Stimulated activated naive CD8-positive, alpha-beta T cell treated with anti-CD3 and anti-CD28 coated beads, Interleukin-15, amount 100 ng/mL, for 72 hours (primary cell): ENCODE results near the gene UQCRHL.

Experiments used
- ATAC-seq: fragments of 150-1000 bp; cut with Tn5 transposase; 2 replicates; pipeline ENCODE4 v1.10.0; 2021; ENCODE audit warnings: mild to moderate bottlenecking, moderate library complexity
- DNase-seq, 2 donors: peaks; one replicate each; pipeline ENCODE4 v3.0.0; 2021 to 2022
- H3K27ac Mint-ChIP-seq, 2 donors: one replicate each; pipeline ENCODE4 v1.8.0; 2022; ENCODE audit warnings: mild to moderate bottlenecking in 2 of 2, mixed read lengths in 2 of 2, moderate library complexity in 2 of 2
- H3K27me3 Mint-ChIP-seq: one replicate; pipeline ENCODE4 v1.8.0; 2022; ENCODE audit warnings: mixed read lengths
- H3K4me1 Mint-ChIP-seq: one replicate; pipeline ENCODE4 v1.8.0; 2022; ENCODE audit warnings: mild to moderate bottlenecking, mixed read lengths
- H3K4me3 Mint-ChIP-seq, 2 donors: one replicate each; pipeline ENCODE4 v1.8.0; 2022; ENCODE audit warnings: mild to moderate bottlenecking in 2 of 2, mixed read lengths in 2 of 2, moderate library complexity in 1 of 2
- H3K9me3 Mint-ChIP-seq, 2 donors: one replicate each; pipeline ENCODE4 v1.8.0; 2022; ENCODE audit warnings: mixed read lengths in 2 of 2

UQCRHL gene

DNA sequence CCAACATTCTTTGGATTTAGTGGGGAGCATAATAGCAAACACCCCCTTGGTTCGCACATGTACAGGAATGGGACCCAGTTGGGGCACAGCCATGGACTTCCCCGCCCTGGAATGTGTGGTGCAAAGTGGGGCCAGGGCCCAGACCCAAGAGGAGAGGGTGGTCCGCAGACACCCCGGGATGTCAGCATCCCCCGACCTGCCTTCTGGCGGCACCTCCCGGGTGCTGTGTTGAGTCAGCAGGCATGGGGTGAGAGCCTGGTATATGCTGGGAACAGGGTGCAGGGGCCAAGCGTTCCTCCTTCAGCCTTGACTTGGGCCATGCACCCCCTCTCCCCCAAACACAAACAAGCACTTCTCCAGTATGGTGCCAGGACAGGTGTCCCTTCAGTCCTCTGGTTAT is 21.8 kb downstream of the UQCRHL start:
- H3K4me3 Mint-ChIP-seq: no peak overlapping the region
- DNase-seq (no peak), ATAC-seq (no peak)
- peaks cover 5% of the 10 kb centered on the region for H3K4me1 Mint-ChIP-seq
- no peaks in the 10 kb centered on the region for H3K9me3 Mint-ChIP-seq
- peaks cover 24% of the 10 kb centered on the region for H3K27me3 Mint-ChIP-seq
- H3K27ac Mint-ChIP-seq: no peak overlapping the region

DNA sequence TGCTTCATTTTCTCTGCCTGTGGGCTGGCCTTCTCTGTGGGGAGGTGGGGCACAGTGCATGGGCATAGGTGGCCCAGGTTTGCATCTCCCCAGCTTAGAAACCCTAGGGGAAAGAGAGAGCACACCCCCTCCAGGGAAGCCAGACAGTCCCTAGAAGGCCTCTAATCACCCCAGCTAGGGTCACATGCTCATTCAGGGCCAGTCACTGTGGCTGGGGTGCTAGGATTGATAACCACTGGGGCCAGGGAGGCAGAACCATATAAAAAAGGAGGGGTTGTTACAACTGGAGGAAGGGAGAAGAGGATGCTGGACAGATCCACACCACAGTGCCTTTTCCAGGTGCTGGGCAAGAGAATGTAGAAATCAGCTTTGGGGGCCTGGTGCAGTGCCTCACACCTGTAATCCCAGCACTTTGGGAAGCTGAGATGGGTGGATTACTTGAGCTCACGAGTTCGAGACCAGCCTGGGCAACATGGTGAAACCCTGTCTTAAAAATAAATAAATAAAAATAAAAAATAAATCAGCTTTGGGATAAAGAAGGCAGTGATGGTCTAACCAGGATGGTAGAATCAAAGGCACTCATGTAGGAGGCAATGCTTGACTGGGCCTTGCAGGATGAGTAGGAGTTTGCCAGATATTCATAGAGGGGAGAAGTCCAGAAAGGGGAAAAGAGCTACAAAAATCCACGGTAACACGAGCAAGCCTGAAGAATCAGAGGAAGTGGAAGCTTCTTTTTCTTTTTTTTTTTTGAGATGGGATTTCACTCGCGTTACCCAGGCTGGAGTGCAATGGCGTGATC is 29.3 kb downstream of the UQCRHL start:
- Mint-ChIP-seq H3K4me3 (no peak overlapping the region), H3K27me3 (peaks cover 7% of the 10 kb centered on the region), H3K9me3 (no peaks in the 10 kb centered on the region), H3K4me1 (no peaks in the 10 kb centered on the region), H3K27ac (no peak overlapping the region)
- DNase-seq: no peak
- no peak for ATAC-seq

GRCh38 chr1:15775706-15776105 is 31.7 kb downstream of the UQCRHL start:
- Mint-ChIP-seq H3K4me3 (no peak overlapping the region), H3K9me3 (no peaks in the 10 kb centered on the region), H3K27me3 (peaks cover 18% of the 10 kb centered on the region), H3K27ac (no peak overlapping the region), H3K4me1 (no peaks in the 10 kb centered on the region)
- ATAC-seq (no peak), DNase-seq (no peak)

DNA sequence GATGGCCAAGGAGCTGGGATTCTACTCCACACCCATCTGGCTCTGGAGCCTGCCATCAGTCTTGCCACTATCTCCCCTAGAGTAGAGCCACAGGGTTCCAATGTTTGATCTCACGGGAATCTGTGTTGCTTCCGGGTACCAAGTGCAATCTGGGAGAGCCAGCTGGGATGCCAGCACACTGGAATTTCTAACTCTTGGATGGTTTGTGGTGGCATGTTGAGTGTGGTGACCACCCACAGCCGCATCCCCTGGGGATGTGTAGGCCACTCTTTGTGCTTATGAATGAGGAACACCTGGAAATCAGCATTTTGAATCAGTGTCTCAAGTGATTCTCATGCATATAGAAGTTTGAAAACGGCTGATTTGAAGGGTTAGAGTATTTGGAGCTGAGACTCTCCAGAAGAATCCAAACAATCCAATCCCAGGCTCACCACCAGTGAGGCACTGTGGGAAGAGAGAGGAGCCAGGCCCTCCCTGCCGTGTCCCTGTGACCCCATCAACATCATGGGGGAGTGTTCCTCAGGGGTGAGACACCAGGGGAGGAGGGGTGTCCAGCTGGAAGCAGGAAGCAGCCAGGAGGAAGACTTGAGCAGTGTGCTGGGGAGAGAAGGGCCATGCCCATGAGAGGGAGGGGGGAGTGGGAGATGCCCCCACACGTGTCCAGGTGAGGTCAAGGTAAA is 35.5 kb downstream of the UQCRHL start:
- peaks cover 21% of the 10 kb centered on the region for H3K27me3 Mint-ChIP-seq
- ATAC-seq: no peak
- H3K27ac Mint-ChIP-seq: no peak overlapping the region
- no peak overlapping the region for H3K4me3 Mint-ChIP-seq
- H3K9me3 Mint-ChIP-seq: no peaks in the 10 kb centered on the region
- no peak for DNase-seq
- H3K4me1 Mint-ChIP-seq: no peaks in the 10 kb centered on the region

GRCh38 chr1:15770313-15770962 is 37.0 kb downstream of the UQCRHL start:
- Mint-ChIP-seq H3K4me1 (no peaks in the 10 kb centered on the region), H3K4me3 (no peak overlapping the region)
- ATAC-seq: no peak

GRCh38 chr1:15768388-15768787 is 39.1 kb downstream of the UQCRHL start:
- DNase-seq (no peak), ATAC-seq (no peak)
- H3K9me3 Mint-ChIP-seq: no peaks in the 10 kb centered on the region
- H3K27ac Mint-ChIP-seq: no peak overlapping the region
- peaks cover 39% of the 10 kb centered on the region for H3K27me3 Mint-ChIP-seq
- no peak overlapping the region for H3K4me3 Mint-ChIP-seq
- no peaks in the 10 kb centered on the region for H3K4me1 Mint-ChIP-seq

More at GRCh38 chr1:15770313-15770962, 37.0 kb downstream of the UQCRHL start:
- no peaks in the 10 kb centered on the region for H3K9me3 Mint-ChIP-seq
- H3K27ac Mint-ChIP-seq: peak overlapping the region in 1 of 2 donors; percentile 72
- H3K27me3 Mint-ChIP-seq: peaks cover 27% of the 10 kb centered on the region
- DNase-seq: no peak

DNA sequence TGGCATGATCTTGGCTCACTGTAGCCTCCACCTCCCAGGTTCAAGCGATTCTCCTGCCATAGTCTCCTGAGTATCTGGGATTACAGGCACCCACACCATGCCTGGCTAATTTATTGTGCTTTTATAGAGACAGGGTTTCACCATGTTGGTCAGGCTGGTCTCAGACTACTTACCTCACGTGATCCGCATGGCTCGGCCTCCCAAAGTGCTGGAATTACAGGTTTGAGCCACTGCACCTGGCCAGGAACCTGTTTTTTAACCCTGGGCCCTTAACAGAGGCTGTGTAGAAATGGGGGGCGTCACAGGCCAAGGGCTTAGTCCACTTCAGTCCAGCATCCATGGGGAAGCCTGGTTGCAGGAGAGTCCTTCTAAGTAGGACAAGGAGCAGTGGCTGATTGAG is 39.5 kb downstream of the UQCRHL start:
- no peak for ATAC-seq
- H3K27ac Mint-ChIP-seq: no peak overlapping the region
- H3K9me3 Mint-ChIP-seq: no peaks in the 10 kb centered on the region
- H3K27me3 Mint-ChIP-seq: peaks cover 39% of the 10 kb centered on the region
- no peak overlapping the region for H3K4me3 Mint-ChIP-seq
- H3K4me1 Mint-ChIP-seq: no peaks in the 10 kb centered on the region
- DNase-seq: no peak

GRCh38 chr1:15765495-15766194 is 41.8 kb downstream of the UQCRHL start:
- Mint-ChIP-seq H3K4me1 (no peaks in the 10 kb centered on the region), H3K9me3 (no peaks in the 10 kb centered on the region), H3K27ac (peak overlapping the region in 1 of 2 donors; percentile 16), H3K27me3 (peaks cover 43% of the 10 kb centered on the region), H3K4me3 (no peak overlapping the region)
- no peak for ATAC-seq
- DNase-seq: no peak

GRCh38 chr1:15764890-15765289 is 42.6 kb downstream of the UQCRHL start:
- no peak overlapping the region for H3K4me3 Mint-ChIP-seq
- ATAC-seq (no peak), DNase-seq (no peak)
- no peak overlapping the region for H3K27ac Mint-ChIP-seq
- H3K27me3 Mint-ChIP-seq: peaks cover 46% of the 10 kb centered on the region
- H3K9me3 Mint-ChIP-seq: no peaks in the 10 kb centered on the region
- no peaks in the 10 kb centered on the region for H3K4me1 Mint-ChIP-seq

DNA sequence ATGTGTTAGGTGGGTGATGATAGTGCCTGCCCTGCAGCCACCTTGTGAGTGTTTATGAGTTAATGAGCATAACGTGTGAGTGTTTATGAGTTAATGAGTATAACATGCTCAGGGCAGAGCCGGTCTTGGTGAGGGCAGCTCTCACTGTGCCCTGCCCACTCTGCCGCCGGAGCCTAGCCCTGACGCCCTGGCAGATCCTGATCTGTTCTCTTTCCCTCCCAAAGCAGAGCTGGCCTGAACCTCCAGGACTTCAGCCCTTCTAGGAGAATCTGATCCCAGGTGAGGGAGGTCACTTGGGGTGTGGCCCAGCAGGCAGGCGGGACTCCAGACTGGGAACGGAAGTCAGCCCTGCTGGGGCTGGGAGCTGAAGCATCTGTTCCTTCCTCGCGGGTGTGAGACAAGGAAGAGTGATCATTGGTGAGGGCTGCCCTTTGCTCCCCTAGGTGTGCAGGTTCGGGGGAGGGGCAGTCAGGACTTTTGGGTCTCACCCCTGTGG is 43.1 kb downstream of the UQCRHL start:
- ATAC-seq (no peak), DNase-seq (no peak)
- H3K9me3 Mint-ChIP-seq: no peaks in the 10 kb centered on the region
- no peaks in the 10 kb centered on the region for H3K4me1 Mint-ChIP-seq
- H3K27me3 Mint-ChIP-seq: peaks cover 52% of the 10 kb centered on the region
- no peak overlapping the region for H3K4me3 Mint-ChIP-seq
- H3K27ac Mint-ChIP-seq: no peak overlapping the region

- peaks cover 8% of the 10 kb centered on the region for H3K4me1 Mint-ChIP-seq
- H3K27ac Mint-ChIP-seq: no peak overlapping the region
- H3K4me3 Mint-ChIP-seq: no peak overlapping the region
- ATAC-seq (no peak), DNase-seq (no peak)
- H3K27me3 Mint-ChIP-seq: peaks cover 64% of the 10 kb centered on the region
- no peaks in the 10 kb centered on the region for H3K9me3 Mint-ChIP-seq
These were observed 44.9 kb downstream of the UQCRHL start for GRCh38 chr1:15762546-15762945.

DNA sequence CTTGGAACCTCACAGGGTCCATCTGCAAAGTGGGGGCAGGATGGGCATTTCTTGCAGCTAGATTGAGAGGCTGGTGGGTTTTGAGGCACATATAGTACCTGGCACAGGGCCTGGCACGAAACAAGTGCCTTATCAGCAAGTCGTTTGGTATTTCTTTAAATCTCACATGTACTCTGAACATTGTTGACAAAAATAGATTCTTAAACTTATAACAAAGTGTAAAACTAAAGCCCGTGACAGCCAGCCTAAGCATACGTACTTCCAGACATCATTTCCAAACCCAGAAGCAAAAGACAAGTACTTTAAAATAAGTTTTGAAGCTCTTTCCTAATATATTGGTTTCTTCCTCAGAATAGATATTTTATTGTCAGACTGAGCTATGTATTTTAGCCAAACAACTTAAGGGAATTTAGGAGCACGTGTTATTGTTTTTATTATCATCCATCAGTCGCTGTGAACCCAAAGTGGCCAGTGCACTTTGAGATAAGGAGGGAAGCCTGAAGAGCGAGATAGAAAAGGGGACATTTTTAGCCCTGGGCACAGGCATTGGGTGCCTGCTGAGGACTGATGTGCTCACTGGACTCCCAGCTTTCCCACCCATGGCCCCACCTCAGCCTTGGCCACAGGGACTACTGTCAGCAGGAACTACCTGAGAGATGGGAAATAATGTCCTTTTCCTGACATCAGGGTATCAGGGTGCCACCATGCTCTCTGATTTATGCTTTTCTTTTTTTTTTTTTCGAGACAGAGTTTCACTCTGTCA is 45.9 kb downstream of the UQCRHL start:
- H3K27me3 Mint-ChIP-seq: peaks cover 74% of the 10 kb centered on the region
- DNase-seq (no peak), ATAC-seq (no peak)
- no peaks in the 10 kb centered on the region for H3K9me3 Mint-ChIP-seq
- H3K4me1 Mint-ChIP-seq: peaks cover 18% of the 10 kb centered on the region
- H3K27ac Mint-ChIP-seq: no peak overlapping the region
- H3K4me3 Mint-ChIP-seq: no peak overlapping the region

DNA sequence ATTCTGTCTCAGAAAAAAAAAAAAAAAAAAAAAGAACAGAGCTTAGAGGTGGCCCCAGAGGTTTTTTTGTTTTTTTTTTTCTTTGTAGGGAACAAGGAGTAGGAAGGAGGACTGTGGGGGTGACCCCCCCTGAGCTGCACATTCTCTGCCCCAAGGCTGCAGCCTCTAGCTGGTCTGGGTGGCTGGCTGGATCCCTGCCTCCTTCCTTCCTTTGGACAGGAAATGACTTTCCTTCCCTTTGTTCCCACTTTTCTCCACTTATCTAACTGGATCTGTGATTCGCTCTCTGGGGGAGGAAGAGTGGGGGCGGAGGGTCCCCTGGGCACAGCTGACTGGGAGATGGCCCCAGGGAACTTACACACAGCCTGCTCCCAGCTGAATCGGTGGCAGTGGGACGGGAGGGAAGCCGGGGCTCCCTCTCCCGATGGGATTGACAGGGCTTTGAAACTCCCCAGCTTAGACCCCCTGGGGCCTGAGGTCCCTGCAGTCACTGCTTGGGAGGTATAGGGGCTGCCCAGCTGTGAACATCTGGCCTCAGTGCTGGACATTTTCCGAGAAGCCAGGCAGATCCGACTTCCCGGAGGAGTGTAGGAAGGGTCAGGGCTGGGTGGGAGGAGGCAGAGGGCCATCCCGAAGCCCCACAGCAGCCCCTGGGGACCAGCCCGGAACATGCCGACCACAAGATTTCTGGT is 46.8 kb downstream of the UQCRHL start:
- peaks cover 79% of the 10 kb centered on the region for H3K27me3 Mint-ChIP-seq
- no peak overlapping the region for H3K4me3 Mint-ChIP-seq
- no peak overlapping the region for H3K27ac Mint-ChIP-seq
- no peaks in the 10 kb centered on the region for H3K9me3 Mint-ChIP-seq
- peaks cover 25% of the 10 kb centered on the region for H3K4me1 Mint-ChIP-seq
- DNase-seq: no peak
- ATAC-seq: no peak

- H3K27me3 Mint-ChIP-seq: peaks cover 72% of the 10 kb centered on the region
- peak overlapping the region; percentile 15 to 47 for H3K4me3 Mint-ChIP-seq
- H3K9me3 Mint-ChIP-seq: no peaks in the 10 kb centered on the region
- peaks cover 25% of the 10 kb centered on the region for H3K4me1 Mint-ChIP-seq
- peak; percentile 50 for ATAC-seq
- no peak overlapping the region for H3K27ac Mint-ChIP-seq
- no peak for DNase-seq
These were observed 48.3 kb downstream of the UQCRHL start for GRCh38 chr1:15758953-15759661.
